Stimulated activated CD4-positive, alpha-beta T cell treated with anti-CD3 and anti-CD28 coated beads, TNF-alpha, amount 100 ng/mL, for 48 hours (primary cell): ENCODE data around the gene MTUS2.

Experiments used
- DNase-seq, 3 donors: peaks; one replicate each; pipeline ENCODE4 v3.0.0-alpha.2; 2020; ENCODE audit warnings: low read depth in 3 of 3

The MTUS2 gene

GRCh38 chr13:29230299-29230845, 410.2 kb downstream of the MTUS2 start:
- no peak for DNase-seq

DNA sequence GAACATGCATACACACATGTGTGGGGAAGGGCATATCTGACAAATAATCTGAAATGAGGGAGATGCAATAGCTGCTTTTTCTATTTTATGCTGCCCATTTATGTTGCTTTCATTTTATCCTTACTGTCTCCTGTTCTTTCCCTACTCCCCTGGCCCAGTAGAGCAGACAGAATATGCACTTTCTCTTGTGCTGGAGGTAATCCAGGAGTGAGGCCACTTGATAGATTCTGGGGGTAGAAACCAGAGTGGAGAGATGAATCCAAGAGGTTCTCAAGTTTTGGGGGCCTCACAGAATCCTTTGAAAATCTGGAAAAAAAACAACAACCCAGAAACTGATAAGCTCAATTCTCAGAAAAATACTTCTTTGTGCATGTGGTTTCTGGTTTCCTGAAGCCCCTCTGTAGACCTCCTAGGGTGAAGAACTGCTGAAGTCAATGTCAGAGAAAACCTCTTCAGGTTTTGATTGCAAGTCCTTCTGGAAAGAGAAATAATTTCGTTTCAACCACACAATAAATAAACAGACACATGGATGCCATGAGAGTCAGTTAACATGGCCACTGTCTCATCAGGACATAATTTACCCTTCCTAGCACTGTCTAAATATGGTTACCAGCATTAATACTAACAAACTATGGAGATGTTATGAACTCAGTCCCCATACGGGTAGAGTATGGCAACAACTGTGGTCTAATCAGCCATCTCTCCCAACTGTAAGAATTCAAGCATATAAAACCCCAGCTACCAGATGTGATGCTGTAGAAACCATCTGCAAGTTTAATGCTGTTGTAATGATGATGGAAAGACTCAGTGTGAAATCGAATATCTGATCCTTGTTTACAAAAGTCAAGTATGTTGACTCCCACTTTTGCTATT, 419.8 kb downstream of the MTUS2 start:
- no peak for DNase-seq

- DNase-seq: no peak
These were observed 434.7 kb downstream of the MTUS2 start for GRCh38 chr13:29254626-29255370.

- no peak for DNase-seq
These were observed 435.4 kb downstream of the MTUS2 start for GRCh38 chr13:29255567-29255966.

DNA sequence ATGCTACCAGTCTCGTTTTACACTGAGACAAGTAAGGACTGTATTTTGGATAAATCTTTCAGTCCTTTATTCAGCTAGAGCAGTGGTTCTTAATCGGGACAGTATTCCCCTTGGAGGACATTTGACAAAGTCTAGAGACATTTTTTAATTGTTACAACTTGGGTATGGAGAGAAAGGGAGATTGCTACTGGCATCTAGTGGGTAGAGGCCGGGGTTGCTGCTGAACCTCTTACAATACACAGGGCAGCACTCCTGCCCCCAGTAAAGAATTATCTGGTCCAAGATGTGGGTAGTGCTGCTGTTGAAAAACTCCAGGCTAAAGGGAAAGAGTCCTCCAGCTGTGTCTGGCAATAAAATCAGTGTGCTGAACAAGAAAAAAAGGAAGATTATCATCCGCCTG, 440.5 kb downstream of the MTUS2 start:
- no peak for DNase-seq

DNA sequence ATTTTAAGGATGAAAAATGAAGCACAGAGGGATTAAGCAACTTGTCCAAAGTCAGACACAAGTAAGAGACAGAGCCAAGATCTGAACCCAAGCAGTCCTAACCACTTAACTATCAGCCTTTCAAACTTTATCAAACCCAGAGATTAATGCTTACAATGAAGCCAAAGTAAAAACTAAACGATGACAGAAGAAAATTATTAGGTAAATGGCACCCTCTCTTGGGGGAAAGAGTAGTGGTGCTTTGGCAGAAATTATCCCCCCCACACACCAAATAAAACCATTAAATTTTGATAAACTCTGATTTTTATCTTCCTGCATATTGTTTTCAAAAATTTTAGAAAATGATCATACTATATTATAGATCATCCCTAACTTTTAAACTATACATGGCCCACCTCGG, 446.1 kb downstream of the MTUS2 start:
- no peak for DNase-seq

GRCh38 chr13:29266756-29267733, 446.9 kb downstream of the MTUS2 start:
- DNase-seq: no peak

DNA sequence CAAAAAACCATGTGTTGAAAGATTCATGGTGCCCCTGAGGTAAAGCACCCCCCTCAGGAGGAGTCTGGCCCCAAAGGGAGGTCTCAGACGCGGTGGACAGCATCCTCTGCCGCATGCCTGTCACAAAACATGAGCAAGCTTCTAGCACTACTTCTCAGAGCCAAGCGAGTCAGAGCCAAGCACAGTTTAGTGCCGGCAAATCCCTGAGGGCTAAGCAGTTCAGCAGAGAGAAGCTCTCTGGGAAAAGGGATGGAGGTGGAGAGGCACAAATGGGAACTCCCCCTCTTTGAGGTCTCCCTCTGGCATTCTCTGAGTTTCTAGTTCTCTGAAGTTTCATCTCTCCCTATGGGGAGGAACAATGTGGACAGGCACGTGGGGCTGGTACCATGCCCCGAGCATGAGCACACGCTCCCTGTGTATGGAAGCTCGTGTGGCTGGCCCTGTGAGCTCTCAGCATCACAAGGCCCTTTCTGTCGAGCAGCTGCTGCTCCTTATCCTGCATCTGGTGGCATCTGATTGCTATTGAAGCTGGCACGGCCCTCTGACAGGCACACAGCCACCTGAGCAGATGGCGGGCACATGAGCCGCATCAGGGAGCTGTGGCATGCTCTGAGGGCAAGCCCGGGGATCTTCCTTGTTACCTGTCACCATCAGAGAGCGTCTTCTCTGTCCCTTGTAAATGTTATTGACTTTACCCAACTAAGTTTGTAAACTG, 450.3 kb downstream of the MTUS2 start:
- no peak for DNase-seq

DNA sequence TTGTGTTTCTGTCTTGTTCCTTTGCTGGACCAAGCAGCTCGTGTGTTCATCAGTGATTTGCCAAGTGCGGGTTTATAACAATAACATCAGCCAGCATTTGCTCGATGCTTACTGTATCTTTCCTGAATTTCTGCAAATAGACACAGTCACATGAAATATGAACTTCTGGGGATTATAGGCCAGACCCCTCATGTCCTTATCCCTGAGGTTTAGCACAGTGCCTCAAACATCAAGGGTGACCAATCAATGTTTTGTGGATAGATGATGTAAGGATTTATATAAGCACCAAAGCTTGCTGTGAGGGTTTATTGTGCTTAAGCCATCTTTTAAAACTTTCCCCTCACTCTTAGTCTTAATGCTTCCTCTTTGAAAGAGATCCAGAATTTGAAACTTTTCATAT, 451.5 kb downstream of the MTUS2 start:
- no peak for DNase-seq

DNA sequence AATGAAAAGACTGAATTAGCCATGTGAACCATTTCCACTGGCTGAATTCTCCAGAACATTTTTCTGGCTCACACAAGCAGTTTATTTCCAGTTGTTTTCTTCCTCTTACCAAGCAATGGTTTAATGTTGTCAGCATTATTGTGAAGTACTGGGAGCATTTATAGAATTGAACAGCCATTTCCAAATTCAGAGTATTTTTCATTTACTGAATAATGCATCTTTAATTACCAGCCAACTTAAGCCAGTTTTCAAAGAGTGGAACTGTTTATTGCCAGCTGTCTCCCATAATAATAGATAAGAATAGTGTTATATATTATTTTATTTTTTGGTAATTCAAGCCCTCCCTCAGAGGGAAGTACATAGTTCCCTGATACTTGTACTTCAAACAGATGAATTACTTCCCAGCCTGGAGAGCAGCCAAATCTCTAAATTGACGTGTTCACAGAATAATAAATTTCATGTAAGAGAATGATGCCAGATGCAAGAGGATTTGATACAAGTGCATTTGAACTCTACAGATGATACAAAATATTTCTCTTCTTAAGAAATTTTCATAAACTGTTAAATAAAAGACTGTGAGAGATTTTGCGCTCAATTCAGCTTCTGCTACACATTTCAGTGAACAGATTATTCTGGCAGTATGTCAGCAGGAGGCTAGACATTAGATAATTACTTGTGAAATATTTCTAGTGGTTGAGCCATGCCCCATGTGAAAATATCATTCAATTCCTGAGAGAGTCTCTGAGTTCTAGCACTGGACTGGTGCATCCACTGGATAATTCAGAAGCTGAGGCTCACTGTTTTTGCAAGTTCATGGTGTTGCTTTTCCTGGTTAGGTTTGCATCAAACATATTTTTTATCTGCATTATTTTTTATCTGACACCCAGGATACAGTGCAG, 459.5 kb downstream of the MTUS2 start:
- no peak for DNase-seq

DNA sequence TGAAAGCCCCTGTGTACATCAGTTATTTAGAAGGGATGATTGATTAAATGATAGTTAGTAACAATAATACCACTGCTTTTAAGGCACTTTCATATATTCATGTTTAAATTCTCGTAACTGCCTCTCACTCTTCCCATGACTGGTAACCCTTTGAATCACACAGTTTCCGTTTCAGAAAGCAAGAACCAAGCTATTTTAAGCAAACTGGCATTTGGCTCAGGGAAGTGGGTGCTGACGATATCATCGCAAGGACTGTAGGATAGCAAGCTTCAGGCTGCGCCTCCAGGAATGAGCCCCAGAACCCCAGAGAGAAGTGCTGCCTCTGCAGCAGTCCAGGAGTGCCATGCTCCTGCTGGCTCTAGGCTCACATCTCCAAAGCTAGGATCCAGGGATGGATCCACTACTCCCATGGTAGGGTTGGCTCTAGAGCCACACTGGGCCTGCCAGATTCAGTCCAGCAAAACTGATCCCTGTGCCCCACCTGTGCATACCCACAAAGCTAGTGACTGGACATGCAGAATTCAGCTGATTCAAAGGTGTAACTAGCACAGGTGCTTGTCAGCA, 461.9 kb downstream of the MTUS2 start:
- DNase-seq: no peak

- no peak for DNase-seq
These were observed 464.6 kb downstream of the MTUS2 start for GRCh38 chr13:29284726-29285125.

DNA sequence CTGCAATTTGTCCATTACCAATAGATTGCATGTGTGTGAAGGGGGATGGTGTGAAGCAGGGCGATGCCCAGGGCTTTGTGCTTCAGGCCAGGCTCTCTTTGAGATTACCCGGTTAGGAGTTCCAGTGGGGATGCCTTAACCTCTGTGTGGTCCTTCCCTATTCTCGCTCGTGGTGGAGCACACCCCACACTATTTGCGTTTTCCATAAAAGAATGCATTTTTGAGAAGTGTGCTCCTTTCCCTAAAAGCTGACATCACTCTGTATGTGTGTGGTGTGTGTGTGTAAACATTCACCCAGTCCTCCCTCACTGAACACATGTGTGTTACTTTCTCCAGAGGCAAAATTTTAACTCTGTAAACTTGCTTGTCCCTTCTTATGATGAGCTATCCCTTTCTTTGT, 467.1 kb downstream of the MTUS2 start:
- no peak for DNase-seq

- no peak for DNase-seq
These were observed 471.9 kb downstream of the MTUS2 start for GRCh38 chr13:29292045-29292444.

- DNase-seq: no peak
These were observed 474.7 kb downstream of the MTUS2 start for GRCh38 chr13:29294821-29295220.

- no peak for DNase-seq
These were observed 480.9 kb downstream of the MTUS2 start for GRCh38 chr13:29301027-29301426.

DNA sequence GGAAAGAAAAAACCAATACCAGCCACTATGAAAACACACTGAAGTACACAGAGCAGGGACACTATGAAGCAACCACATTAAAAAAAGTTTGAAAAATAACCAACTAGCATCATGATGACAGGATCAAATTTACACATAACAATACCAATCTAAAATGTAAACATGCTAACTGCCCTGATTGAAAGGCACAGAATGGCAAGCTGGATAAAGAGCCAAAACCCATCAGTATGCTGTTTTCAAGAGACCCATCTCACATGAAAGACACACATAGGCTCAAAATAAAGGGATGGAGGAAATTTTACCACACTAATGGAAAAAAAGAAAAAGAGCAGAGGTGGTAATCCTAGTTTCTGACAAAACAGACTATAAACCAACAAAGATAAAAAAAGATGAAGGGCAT, 484.0 kb downstream of the MTUS2 start:
- no peak for DNase-seq

DNA sequence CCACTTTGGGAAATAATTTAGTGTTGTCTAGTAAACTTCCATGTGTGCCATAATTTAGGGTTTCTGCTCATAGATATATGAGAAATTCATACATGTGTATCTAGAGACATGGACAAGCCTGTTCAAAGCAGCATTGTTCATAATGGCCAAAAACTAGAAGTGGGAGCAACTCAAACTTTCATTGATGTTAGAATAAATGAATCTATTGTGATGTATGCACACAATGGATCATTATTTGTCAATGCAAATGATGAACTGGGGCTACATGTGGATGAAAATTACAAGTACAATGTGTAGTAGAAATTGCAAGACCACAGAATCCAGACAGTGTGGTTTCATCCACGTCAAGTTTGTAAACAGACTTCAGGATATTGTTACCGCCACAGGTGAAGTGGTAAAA, 490.7 kb downstream of the MTUS2 start:
- no peak for DNase-seq

DNA sequence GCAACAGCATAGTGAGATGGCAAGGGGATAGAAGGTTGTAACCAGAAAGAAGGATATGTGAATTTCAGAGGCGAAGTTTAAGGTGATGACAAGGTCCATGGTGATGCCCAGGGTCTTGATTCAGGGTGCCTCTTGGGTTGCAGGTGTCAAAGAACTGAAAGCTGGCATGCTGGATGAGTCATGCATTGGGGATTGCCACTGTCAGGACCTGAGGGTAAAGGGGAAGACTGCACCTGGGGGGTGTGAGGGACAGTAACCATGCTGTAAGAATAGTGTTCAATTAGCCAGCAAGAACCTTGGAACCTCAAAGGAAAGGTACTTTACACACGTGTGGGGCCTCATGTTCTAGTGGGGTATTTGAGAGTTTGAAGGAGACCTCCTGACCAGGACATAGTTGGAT, 495.7 kb downstream of the MTUS2 start:
- DNase-seq: no peak

DNA sequence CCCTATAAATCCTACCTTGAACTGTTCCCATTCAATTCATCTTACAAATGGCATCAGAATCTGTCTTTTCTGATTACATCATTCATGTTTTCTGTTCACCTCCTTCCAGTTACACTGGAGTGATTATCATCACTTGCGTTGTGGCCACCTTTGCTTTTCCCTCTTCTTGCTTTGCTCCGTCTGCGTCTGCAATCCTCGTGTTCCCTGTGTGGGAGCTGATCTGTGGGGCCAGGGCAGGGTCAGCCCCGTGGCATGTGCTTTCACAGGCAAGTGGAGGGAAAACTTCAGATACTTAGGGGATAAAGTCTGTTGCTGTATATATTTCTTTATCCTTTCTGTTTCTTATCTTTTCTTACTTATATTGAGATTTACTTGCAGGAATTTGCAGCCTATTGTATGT, 497.7 kb downstream of the MTUS2 start:
- no peak for DNase-seq
